ENCODE data around the gene ZNF462.

- no peak for TF ChIP-seq POLR2A (IDR thresholded peaks at IDR 0.05)
- no peak for TF ChIP-seq CTCF (IDR thresholded peaks at IDR 0.05)
These were observed 14.4 kb downstream of the ZNF462 start for GRCh38 chr9:106877345-106877744.
